ENCODE results near the gene ZNF106. TPM values are rescaled to one million over a fixed set of nuclear protein-coding genes. Genes with fewer than 3 reads are reported as not detected.

The ZNF106 gene
- total and polyA plus RNA-seq, 8 donors, result 46.6 to 106 (median 53.1) TPM

GRCh38 chr15:42503825-42504224 lies 12.9 kb upstream of the ZNF106 start:
- DNase-seq, result no peak
- ATAC-seq, result no peak
- Histone ChIP-seq H3K27ac (peak overlapping the region in 1 of 2 donors; percentile 51), H3K36me3 (peaks cover 0 to 9% of the 10 kb centered on the region in 2 donors), H3K9me3 (no peaks in the 10 kb centered on the region), H3K4me3 (no peak overlapping the region), H3K27me3 (no peaks in the 10 kb centered on the region), H3K4me1 (peaks cover 4 to 74% of the 10 kb centered on the region in 2 donors)
- intact Hi-C loops (cut with DNase I), result no loop called here
- no peak for TF ChIP-seq CTCF (IDR thresholded peaks at IDR 0.05)

- no peak for TF ChIP-seq CTCF (IDR thresholded peaks at IDR 0.05)
- Histone ChIP-seq H3K4me3 (no peak overlapping the region), H3K9me3 (no peaks in the 10 kb centered on the region), H3K4me1 (peaks cover 4 to 74% of the 10 kb centered on the region in 2 donors), H3K27me3 (no peaks in the 10 kb centered on the region), H3K36me3 (peaks cover 0 to 9% of the 10 kb centered on the region in 2 donors), H3K27ac (peak overlapping the region in 1 of 2 donors; percentile 53)
- ATAC-seq (no peak), DNase-seq (no peak)
- intact Hi-C loops (cut with DNase I), result no loop called here
Measured at GRCh38 chr15:42502477-42502876, 11.5 kb upstream of the ZNF106 start.

GRCh38 chr15:42499858-42500609 lies 9.1 kb upstream of the ZNF106 start:
- H3K4me1 ChIP-seq, result peaks cover 4 to 91% of the 10 kb centered on the region in 2 donors
- intact Hi-C loops (cut with DNase I), result no loop called here

GRCh38 chr15:42498212-42499068 lies 7.5 kb upstream of the ZNF106 start:
- H3K27me3 ChIP-seq, result no peaks in the 10 kb centered on the region
- H3K27ac ChIP-seq, result peak overlapping the region; percentile 70 to 73
- peaks cover 9 to 92% of the 10 kb centered on the region in 2 donors for H3K4me1 ChIP-seq
- no peak overlapping the region for H3K4me3 ChIP-seq
- ATAC-seq, result no peak
- H3K36me3 ChIP-seq, result no peaks in the 10 kb centered on the region
- intact Hi-C loops (cut with DNase I), result no loop called here
- no peak for TF ChIP-seq CTCF (IDR thresholded peaks at IDR 0.05)
- H3K9me3 ChIP-seq, result no peaks in the 10 kb centered on the region
- no peak for DNase-seq

More at GRCh38 chr15:42499858-42500609, 9.1 kb upstream of the ZNF106 start:
- no peaks in the 10 kb centered on the region for H3K27me3 ChIP-seq
- H3K4me3 ChIP-seq, result no peak overlapping the region
- H3K27ac ChIP-seq, result peak overlapping the region; percentile 70 to 73
- no peak for ATAC-seq
- H3K9me3 ChIP-seq, result no peaks in the 10 kb centered on the region
- no peak for TF ChIP-seq CTCF (IDR thresholded peaks at IDR 0.05)
- H3K36me3 ChIP-seq, result peaks cover 0 to 2% of the 10 kb centered on the region in 2 donors
- no peak for DNase-seq

Measured in left lung (tissue), 10 donors.